Trophoblast cell (in vitro differentiated cells and primary cell): ENCODE data around the gene SLC13A2.

ENCODE experiments used
- DNase-seq, 2 donors: peaks; one replicate each; pipeline ENCODE4 v3.0.0-alpha.2; 2016
- H2AFZ ChIP-seq: 2 replicates; pipeline ENCODE4 v1.6.1; 2013; ENCODE audit warnings: low read length, moderate library complexity, mild to moderate bottlenecking; ENCODE audit not compliant: insufficient read depth, poor library complexity
- H2AK5ac ChIP-seq: 2 replicates; pipeline ENCODE4 v1.6.1; 2013; ENCODE audit warnings: mild to moderate bottlenecking, low read length
- H2BK120ac ChIP-seq: 2 replicates; pipeline ENCODE4 v1.6.1; 2013; ENCODE audit warnings: low read length, mild to moderate bottlenecking, moderate library complexity; ENCODE audit not compliant: insufficient read depth, poor library complexity
- H2BK12ac ChIP-seq: 2 replicates; pipeline ENCODE4 v1.6.1; 2013; ENCODE audit warnings: mild to moderate bottlenecking, low read length, moderate library complexity
- H2BK5ac ChIP-seq: 2 replicates; pipeline ENCODE4 v1.6.1; 2013; ENCODE audit warnings: low read length, low read depth, moderate library complexity, mild to moderate bottlenecking; ENCODE audit not compliant: poor library complexity
- H3K14ac ChIP-seq: 2 replicates; pipeline ENCODE4 v1.6.1; 2013; ENCODE audit warnings: mild to moderate bottlenecking, low read length
- H3K18ac ChIP-seq: 2 replicates; pipeline ENCODE4 v1.6.1; 2013; ENCODE audit warnings: mild to moderate bottlenecking, low read length
- H3K23ac ChIP-seq: 2 replicates; pipeline ENCODE4 v1.6.1; 2013; ENCODE audit warnings: low read length
- H3K27ac ChIP-seq: 2 replicates; pipeline ENCODE4 v1.5.1; 2013; ENCODE audit warnings: low read depth, mild to moderate bottlenecking, inconsistent platforms, low read length, moderate library complexity
- H3K27me3 ChIP-seq: 2 replicates; pipeline ENCODE4 v1.6.1; 2013; ENCODE audit warnings: inconsistent platforms, mild to moderate bottlenecking, low read length, moderate library complexity; ENCODE audit not compliant: insufficient read depth
- H3K36me3 ChIP-seq, 2 experiments: 1 replicate in 1 of 2; 2 replicates in 1 of 2; pipeline ENCODE4 v1.6.1; 2013; ENCODE audit warnings: low read length in 2 of 2, mild to moderate bottlenecking in 2 of 2, moderate library complexity in 1 of 2; ENCODE audit not compliant: insufficient read depth in 2 of 2, control insufficient read depth in 1 of 2
- H3K4ac ChIP-seq: 2 replicates; pipeline ENCODE4 v1.6.1; 2013; ENCODE audit warnings: low read depth, mild to moderate bottlenecking, low read length, moderate library complexity
- H3K4me1 ChIP-seq, 2 experiments: 1 replicate in 1 of 2; 2 replicates in 1 of 2; pipeline ENCODE4 v1.6.1; 2013; ENCODE audit warnings: low read length in 2 of 2, mild to moderate bottlenecking in 2 of 2, moderate library complexity in 1 of 2; ENCODE audit not compliant: insufficient read depth in 2 of 2, control insufficient read depth in 1 of 2
- H3K4me2 ChIP-seq: 2 replicates; pipeline ENCODE4 v1.6.1; 2013; ENCODE audit warnings: inconsistent platforms, mild to moderate bottlenecking, low read length, moderate library complexity
- H3K4me3 ChIP-seq: 2 replicates; pipeline ENCODE4 v1.5.1; 2013; ENCODE audit warnings: mild to moderate bottlenecking, low read depth, low read length, inconsistent platforms
- H3K79me1 ChIP-seq: one replicate; pipeline ENCODE4 v1.6.1; 2013; ENCODE audit warnings: low read length
- H3K79me2 ChIP-seq: 2 replicates; pipeline ENCODE4 v1.6.1; 2013; ENCODE audit warnings: low read length, mild to moderate bottlenecking; ENCODE audit not compliant: control insufficient read depth, insufficient read depth, poor library complexity
- H3K9ac ChIP-seq: 2 replicates; pipeline ENCODE4 v1.6.1; 2013; ENCODE audit warnings: mild to moderate bottlenecking, low read length
- H3K9me3 ChIP-seq: 2 replicates; pipeline ENCODE4 v1.6.1; 2013; ENCODE audit warnings: low read depth, mild to moderate bottlenecking, control low read depth, inconsistent platforms, low read length; ENCODE audit not compliant: insufficient read depth
- H4K12ac ChIP-seq: 2 replicates; pipeline ENCODE4 v1.6.1; 2013; ENCODE audit warnings: low read depth, mild to moderate bottlenecking, low read length, moderate library complexity
- H4K8ac ChIP-seq: 2 replicates; pipeline ENCODE4 v1.6.1; 2013; ENCODE audit warnings: low read depth, mild to moderate bottlenecking, low read length, moderate library complexity
- H4K91ac ChIP-seq: one replicate; pipeline ENCODE4 v1.6.1; 2013; ENCODE audit warnings: low read depth, mild to moderate bottlenecking, low read length, moderate library complexity
- WGBS: extraction: QIAGEN DNeasy Blood & Tissue Kit; methylation state at CpG from one replicate; pipeline ENCODE4 v1.1.7; 2013; ENCODE audit warnings: missing lambda C conversion rate; ENCODE audit not compliant: insufficient read length, insufficient coverage; ENCODE audit errors: extremely low coverage; 5-methylcytosine and 5-hydroxymethylcytosine counted together

The SLC13A2 gene

GRCh38 chr17:28503420-28503819 lies 30.0 kb downstream of the SLC13A2 start:
- Histone ChIP-seq H3K14ac (no peak overlapping the region), H3K4me3 (no peak overlapping the region), H3K79me1 (no peaks in the 10 kb centered on the region), H3K36me3 (no peaks in the 10 kb centered on the region), H3K4ac (no peak overlapping the region), H3K9ac (no peak overlapping the region), H3K23ac (no peak overlapping the region), H2BK120ac (no peak overlapping the region), H3K27ac (no peak overlapping the region), H3K4me2 (no peak overlapping the region), H2BK12ac (no peak overlapping the region), H3K4me1 (no peaks in the 10 kb centered on the region), H2AFZ (no peak overlapping the region), H4K12ac (no peak overlapping the region), H3K27me3 (no peaks in the 10 kb centered on the region), H2BK5ac (no peak overlapping the region), H4K91ac (no peak overlapping the region), H4K8ac (no peak overlapping the region), H3K18ac (no peak overlapping the region), H3K9me3 (peaks cover 1% of the 10 kb centered on the region), H2AK5ac (no peak overlapping the region), H3K79me2 (no peaks in the 10 kb centered on the region)
- DNase-seq = no peak
- no CpG with 5 or more reads among the region's 3 CpGs for whole genome bisulfite sequencing

- Histone ChIP-seq H3K4me1 (no peaks in the 10 kb centered on the region), H4K91ac (no peak within 1 kb of the TSS), H3K4me2 (no peak within 1 kb of the TSS), H3K79me1 (no peaks in the 10 kb centered on the region), H2AFZ (no peak within 1 kb of the TSS), H3K14ac (no peak within 1 kb of the TSS), H3K23ac (no peak within 1 kb of the TSS), H2BK5ac (no peak within 1 kb of the TSS), H2BK12ac (no peak within 1 kb of the TSS), H3K4me3 (no peak within 1 kb of the TSS), H3K9ac (no peak within 1 kb of the TSS), H3K18ac (no peak within 1 kb of the TSS), H2BK120ac (no peak within 1 kb of the TSS), H2AK5ac (no peak within 1 kb of the TSS), H3K27me3 (no peaks in the 10 kb centered on the region), H3K9me3 (peaks cover 1% of the 10 kb centered on the region), H3K4ac (no peak within 1 kb of the TSS), H3K27ac (no peak within 1 kb of the TSS), H4K8ac (no peak within 1 kb of the TSS), H4K12ac (no peak within 1 kb of the TSS), H3K36me3 (no peaks in the 10 kb centered on the region), H3K79me2 (no peaks in the 10 kb centered on the region)
- WGBS = no CpG with 5 or more reads among the region's 28 CpGs
- no peak for DNase-seq
Measured at GRCh38 chr17:28505986-28506665, 32.7 kb downstream of the SLC13A2 start, which contains the start of gene FOXN1. Gene FOXN1, plus strand, starts transcription at chr17:28506348. Its CDS starts 17,622 bp downstream, at chr17:28523970.

GRCh38 chr17:28506763-28507487 lies 33.5 kb downstream of the SLC13A2 start:
- H3K9ac ChIP-seq = no peak overlapping the region
- H3K14ac ChIP-seq = no peak overlapping the region
- H2BK5ac ChIP-seq = no peak overlapping the region
- WGBS = no CpG with 5 or more reads among the region's 14 CpGs
- H3K36me3 ChIP-seq = no peaks in the 10 kb centered on the region
- H4K12ac ChIP-seq = no peak overlapping the region
- H2AFZ ChIP-seq = no peak overlapping the region
- no peak overlapping the region for H4K8ac ChIP-seq
- no peaks in the 10 kb centered on the region for H3K27me3 ChIP-seq
- H3K4me2 ChIP-seq = no peak overlapping the region
- H3K9me3 ChIP-seq = peaks cover 1% of the 10 kb centered on the region
- no peak for DNase-seq
- no peaks in the 10 kb centered on the region for H3K4me1 ChIP-seq
- H2BK120ac ChIP-seq = no peak overlapping the region
- no peaks in the 10 kb centered on the region for H3K79me1 ChIP-seq
- H4K91ac ChIP-seq = no peak overlapping the region
- H3K23ac ChIP-seq = no peak overlapping the region
- no peak overlapping the region for H3K27ac ChIP-seq
- no peak overlapping the region for H2AK5ac ChIP-seq
- no peak overlapping the region for H3K4ac ChIP-seq
- H3K18ac ChIP-seq = no peak overlapping the region
- H3K4me3 ChIP-seq = no peak overlapping the region
- H2BK12ac ChIP-seq = no peak overlapping the region
- no peaks in the 10 kb centered on the region for H3K79me2 ChIP-seq

- Histone ChIP-seq H3K9me3 (peaks cover 1% of the 10 kb centered on the region), H2AK5ac (no peak overlapping the region), H4K12ac (no peak overlapping the region), H2BK5ac (no peak overlapping the region), H2BK120ac (no peak overlapping the region), H3K9ac (no peak overlapping the region), H3K23ac (no peak overlapping the region), H3K4me2 (no peak overlapping the region), H3K18ac (no peak overlapping the region), H3K36me3 (no peaks in the 10 kb centered on the region), H3K79me1 (no peaks in the 10 kb centered on the region), H3K27ac (no peak overlapping the region), H3K4me1 (no peaks in the 10 kb centered on the region), H4K91ac (no peak overlapping the region), H4K8ac (no peak overlapping the region), H2AFZ (no peak overlapping the region), H3K4ac (no peak overlapping the region), H3K4me3 (no peak overlapping the region), H3K14ac (no peak overlapping the region), H3K27me3 (no peaks in the 10 kb centered on the region), H3K79me2 (no peaks in the 10 kb centered on the region), H2BK12ac (no peak overlapping the region)
- no CpG with 5 or more reads among the region's 24 CpGs for WGBS
- DNase-seq = no peak
Measured at GRCh38 chr17:28507567-28508203, 34.2 kb downstream of the SLC13A2 start.
